HG03159 (cell line): Measurements from ENCODE around the gene NDFIP1.
"Not testable (repeated sequence)": the region's sequence is repeated elsewhere in the genome, so short reads cannot be mapped to it uniquely, and the experiment has no call there.

Experiments used
- ATAC-seq: cut with Tn5 transposase; IDR thresholded peaks from one replicate; pipeline ENCODE4 v1.9.1; 2021; ENCODE audit warnings: mild to moderate bottlenecking, moderate library complexity; ENCODE audit not compliant: unreplicated experiment

NDFIP1 gene

DNA sequence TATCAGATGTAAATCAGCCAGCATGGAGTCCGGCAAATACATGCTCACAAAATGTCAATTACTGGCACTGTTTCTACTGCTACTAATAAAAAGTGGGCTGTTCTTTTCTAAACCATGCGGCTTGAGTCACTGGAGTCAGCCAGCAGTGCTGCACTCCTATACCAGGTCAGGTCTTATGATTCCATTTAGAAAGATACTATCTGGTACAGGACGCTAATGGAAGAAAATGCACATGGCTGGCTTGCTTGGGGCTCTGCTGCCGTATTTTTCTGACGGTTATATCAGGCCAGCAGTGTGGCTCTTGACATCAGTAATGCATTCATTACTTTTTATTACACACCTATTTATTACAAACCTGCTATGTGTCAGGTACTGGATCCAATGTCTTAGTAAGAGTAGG lies 74.3 kb downstream of the NDFIP1 start:
- no peak for ATAC-seq

DNA sequence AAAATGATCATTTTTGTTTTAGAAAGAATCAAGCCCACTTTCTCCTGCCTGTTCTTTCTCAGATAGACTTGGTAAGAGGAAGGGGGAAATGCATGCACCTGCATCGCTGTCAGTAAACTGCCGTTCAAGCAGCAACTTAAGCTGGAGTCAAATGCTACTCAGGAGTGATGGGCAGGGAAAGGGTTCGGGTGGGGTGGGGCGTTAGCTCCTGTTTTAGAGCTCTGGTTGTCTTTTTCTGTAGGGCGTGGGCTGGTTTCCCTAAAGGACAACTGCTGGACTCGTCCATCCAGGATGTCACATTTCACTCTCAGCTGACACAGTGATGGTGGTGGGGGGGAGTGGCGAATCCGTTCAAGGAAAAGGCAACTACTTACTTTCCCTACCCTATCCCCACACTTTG lies 75.0 kb downstream of the NDFIP1 start:
- ATAC-seq, result no peak

DNA sequence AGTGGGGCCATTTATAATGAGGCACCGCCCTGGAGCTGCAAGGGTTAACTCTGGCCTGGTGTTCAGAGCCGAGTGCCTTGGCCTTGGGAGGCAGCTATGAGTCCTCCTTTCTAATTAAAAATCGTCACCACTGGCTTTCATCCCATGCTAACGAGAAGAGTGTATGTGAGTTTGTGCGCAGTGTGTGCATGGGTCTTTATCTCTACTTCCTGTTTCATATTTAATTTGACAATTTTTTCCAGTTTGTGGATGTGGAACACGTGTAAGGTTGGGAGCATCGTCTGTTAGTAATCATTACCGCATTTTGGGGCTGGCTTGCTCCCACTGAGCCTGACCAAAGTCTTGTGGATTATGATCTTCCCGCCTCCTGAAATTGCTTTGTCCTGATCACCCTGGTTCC lies 76.4 kb downstream of the NDFIP1 start:
- no peak for ATAC-seq

DNA sequence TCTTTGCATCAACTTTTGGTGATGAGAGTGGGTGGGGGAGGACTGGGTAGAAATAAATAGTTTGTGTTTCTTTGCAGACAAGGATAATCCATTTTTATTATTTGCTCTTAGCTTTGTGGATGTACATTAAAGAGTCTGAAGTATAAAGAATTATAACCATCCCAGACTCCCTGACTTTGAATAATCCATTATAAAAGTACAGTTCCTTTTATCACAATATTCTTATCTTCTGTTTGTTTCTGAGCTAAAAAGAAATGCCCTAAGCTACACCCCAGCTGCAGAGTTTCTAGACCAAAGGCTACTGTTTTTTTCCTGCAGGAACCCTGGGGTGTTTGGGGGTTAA lies 77.9 kb downstream of the NDFIP1 start:
- ATAC-seq, result no peak

DNA sequence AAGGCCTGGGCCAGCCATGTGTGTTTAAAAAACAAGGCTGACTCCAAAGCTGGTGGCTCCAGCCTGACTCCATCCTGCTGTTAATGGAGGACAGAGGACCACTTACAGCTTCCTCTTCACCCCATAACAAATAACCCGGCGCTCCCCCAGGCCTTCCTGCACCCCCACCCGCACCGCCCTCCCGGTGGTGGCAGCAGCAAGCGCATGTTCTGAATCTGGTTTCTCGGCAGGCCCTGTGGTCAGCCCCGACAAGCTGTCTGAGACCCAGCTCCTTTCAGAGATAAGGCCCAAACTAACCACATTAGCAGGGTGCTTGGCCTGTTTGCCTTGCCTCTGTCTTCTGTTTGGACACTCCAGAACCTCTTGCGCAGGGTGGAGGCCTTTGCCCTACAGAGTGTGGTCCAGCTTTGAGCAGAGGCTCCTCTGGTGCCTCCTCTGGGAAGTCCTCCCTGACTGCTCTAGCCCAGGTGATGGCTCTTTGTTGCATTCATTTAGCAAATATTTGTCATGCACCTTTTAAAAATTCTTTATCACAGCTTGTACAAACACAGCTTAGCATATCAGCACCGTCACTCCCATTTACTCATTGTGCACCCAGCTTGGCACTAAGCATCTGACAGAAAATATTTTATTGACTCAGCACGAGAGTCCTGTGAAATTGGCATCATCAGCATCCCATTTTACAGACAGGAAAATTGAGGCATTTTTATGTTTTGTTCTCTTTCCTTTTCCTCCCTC lies 78.4 kb downstream of the NDFIP1 start:
- no peak for ATAC-seq

DNA sequence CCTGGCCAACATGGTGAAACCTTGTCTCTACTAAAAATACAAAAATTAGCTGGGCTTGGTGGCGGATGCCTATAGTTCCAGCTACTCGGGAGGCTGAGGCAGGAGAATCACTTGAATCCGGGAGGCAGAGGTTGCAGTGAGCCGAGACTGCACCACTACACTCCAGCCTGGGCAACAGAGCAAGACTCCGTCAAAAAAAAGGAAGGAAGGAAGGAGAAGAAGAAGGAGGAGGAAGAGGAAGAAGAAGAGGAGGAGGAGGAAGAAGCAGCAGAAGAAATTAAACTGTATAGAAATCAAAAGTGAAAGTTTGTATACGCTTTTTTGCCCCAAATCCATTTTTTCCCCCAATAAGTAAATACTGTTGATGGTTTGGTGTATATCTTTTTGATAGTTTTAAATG lies 80.1 kb downstream of the NDFIP1 start:
- ATAC-seq, result not testable (repeated sequence)

DNA sequence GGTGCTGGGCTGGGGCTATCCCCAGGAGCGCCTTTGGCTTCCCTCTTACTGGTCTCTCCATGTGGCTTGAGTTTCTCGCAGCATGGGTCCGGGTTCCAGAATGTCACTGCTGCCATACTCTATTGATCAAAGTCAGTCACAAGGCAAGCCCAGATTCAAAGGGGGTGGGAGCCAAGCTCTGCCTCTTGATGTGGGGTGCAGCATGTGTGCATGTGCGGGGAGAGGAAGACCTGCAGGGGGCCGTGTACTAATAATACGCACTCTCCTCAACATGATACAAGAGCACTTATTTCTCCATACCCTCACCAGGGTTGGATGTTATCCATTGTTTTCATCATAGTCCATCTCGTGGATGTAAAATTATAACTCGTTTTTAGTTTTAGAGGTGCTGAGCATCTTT lies 81.2 kb downstream of the NDFIP1 start:
- ATAC-seq, result no peak

DNA sequence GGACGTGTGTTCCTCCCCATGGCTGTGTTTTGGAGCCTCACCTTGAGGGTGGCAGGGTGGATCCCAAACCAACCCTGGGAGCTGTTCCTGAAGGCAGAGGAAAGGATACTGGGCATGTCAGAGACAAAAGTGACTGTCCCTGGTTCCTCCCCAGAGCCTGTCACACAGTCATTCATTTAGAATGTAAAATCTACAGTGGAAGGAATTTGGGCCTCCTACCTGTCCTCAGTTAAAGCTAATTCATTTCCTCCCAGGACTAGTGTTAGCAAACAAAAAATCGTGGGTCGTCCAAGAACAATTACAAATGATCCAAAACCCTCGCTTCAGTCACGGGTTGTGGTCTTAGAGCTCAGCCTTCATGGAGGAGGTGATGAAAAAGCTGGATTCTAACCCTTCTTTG lies 83.2 kb downstream of the NDFIP1 start:
- ATAC-seq, result no peak

DNA sequence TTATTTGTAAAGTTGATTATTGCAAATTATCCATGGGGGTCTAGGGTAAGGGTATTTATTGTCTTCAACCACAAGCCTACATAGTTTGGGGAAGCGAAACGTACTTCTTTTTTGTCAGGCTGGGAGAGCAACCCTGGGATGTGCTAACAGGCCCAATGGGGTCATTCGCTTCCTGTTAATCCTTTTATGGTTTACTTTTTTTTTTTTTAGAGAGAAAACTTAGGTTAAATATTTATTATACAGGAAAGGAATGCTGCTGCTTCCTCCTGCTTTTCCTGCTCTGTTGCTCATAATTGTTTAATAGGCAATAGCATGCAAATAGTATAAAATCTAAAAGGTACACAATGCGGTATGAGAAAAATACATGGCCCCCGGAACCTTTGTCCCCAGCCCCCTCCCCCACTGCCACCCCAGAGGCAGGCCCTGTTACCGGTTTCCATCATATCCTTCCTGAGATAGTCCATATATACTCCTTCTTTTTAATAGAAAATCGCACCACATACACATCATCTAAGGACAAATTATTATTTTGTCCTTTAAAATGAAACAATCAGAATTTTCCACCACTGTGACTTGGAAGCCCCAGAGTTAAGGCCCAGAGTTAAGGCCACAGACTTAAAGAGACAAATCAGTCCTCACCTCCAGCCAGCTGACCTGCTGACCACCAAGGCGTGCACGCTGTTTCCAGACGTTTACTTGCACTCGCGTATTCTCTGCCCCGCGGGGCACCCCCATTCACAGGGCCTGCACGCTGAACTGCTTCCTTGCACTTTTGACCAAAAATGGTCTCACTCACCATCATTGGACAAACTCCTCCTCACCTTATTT lies 83.9 kb downstream of the NDFIP1 start:
- no peak for ATAC-seq

DNA sequence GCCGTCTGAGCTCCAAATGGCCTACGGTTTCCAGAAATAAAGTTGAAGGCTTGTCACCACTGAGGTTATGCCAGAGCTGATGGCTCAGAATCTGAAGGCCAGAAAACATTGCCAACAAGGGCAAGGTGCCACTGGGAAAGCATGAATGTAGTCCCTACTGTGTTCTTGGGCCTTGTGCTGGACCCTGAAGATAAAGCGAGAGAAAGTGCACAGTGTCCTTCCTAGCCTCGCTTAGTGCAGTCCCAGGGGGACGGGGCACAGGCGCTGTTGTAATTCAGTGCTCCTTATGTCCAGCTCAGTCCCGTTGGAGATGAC lies 84.5 kb downstream of the NDFIP1 start:
- ATAC-seq, result no peak

DNA sequence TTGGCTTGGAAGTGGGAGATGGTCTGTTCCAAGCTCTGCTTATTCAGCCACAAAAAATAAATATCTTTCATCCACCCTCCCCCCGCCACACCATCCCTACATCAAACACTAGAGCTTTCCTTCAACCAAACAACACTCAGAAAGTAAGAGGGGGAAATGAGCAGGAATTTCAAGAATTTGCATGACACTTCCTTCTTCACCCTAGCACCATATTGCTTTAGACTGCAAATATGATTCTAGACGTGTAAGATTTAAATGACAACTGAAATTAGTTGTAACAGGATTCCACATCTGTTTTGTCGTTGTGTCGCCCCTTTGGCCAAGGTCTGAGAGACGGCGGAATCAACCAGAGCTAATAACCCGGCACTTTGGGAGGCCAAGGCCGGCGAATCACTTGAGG lies 88.5 kb downstream of the NDFIP1 start:
- ATAC-seq, result no peak

DNA sequence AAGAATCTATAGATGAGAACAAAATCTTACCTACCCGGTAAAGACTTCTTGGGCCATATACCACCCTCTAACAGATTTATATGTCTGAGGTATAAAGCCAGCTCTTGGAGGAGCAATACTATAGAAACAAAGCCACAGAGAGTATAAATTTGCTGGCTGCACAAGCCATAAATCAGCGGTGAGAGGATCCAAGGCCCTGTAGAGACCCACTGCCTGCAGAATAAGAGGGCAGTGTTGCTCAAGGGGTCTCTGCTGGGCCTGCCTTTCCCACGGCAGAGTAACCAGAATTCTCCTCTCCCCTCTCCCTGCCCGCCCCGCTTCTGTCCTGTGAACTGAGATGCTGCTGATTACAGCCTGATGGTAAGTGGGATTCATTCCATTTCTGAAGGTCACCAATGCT lies 89.2 kb downstream of the NDFIP1 start:
- no peak for ATAC-seq

DNA sequence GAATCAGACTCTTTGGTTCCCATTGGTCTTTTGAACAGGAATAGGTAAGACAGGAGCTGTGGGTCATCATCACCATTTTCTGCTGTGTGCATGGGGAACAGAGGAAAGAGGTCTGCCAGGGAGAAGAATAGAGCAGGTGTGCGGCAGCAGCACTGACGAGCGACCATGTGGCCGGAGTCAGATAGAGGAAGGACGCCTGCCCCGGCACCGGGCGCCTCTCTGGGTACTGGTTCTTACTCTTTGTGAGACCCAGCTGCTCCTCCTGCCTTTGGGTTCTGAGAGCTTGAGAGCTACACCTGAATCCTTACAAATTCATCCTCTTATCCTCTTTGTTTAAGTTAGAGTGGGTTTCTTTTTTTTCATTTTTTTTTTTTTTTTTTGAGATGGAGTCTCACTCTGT lies 90.8 kb downstream of the NDFIP1 start:
- no peak for ATAC-seq

DNA sequence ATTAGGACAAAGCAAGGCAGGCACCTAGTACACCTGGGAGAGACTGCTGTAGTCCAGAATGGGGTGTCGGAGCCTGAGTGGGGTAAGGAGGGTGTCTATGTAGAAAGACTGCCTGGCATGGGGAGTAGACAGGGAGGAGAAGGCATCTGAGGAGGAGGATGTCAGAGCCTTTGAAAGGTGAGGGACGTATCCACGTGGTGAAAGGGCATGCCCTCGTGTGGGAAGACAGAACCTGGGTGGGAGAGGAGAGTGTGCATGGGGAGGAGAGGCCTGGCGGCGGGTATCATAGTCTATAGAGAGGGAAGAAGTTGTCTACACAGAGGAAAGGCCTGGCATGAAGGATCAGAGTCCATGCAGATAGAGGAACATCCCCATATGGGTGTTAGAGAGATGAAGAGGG lies 91.8 kb downstream of the NDFIP1 start:
- no peak for ATAC-seq

DNA sequence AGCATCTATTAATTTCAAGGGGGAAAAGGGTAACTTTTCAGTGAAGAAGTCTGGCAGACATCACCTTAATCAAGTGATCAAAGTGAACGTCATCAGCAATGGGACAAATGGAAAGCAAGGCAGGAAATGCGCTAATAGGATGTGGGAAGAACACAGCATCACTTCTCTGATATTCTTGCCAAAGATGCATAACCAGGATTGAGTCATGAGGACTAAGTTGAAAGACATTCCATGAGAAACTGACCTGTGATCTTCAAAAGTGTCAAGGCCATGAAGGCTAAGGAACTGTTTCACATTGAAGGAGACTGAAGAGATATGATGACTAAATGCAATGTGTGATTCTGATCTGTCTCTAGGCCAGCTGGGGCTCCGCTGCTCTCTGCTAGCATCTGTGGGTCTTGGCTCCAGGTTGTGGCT lies 92.9 kb downstream of the NDFIP1 start:
- no peak for ATAC-seq

DNA sequence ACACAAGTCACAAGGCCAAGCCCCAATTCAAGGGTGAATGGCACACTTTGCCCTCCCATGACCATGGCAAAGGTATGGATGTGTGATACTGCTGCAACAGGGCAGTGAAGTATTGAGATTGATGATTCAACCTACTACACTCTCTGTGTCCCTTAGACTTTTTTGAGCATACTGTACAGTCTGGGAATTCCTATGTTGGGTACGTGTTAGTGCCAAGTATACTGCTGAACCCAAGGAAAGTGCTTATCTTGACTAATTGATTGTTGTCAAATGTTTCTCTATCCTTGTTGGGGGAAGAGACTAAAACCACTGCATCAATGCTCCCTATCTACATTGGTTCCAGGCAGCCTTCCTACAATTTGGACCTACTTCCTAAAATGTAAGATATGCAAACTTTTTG lies 93.7 kb downstream of the NDFIP1 start:
- no peak for ATAC-seq
